CD4-positive, CD25-positive, alpha-beta regulatory T cell (primary cell): ENCODE results near the gene NCLN. TPM values are rescaled to one million over a fixed set of nuclear protein-coding genes. Genes with fewer than 3 reads are reported as not detected.
A peak's percentile ranks its signal among the peaks of the same experiment; 100 is the strongest.
"Not testable (repeated sequence)": the region's sequence is repeated elsewhere in the genome, so short reads cannot be mapped to it uniquely, and the experiment has no call there.

Source experiments
- ATAC-seq, 2 donors: fragments of 150-1000 bp; cut with Tn5 transposase; one replicate each; pipeline ENCODE4 v1.10.0; 2021; ENCODE audit warnings: low read depth in 2 of 2, moderate number of reproducible peaks in 2 of 2, moderate library complexity in 1 of 2
- DNase-seq, 3 donors: peaks; one replicate each; pipeline versions ENCODE4 v3.0.0 to v3.0.0-alpha.2; 2012 to 2022; ENCODE audit warnings: mixed read lengths in 1 of 3
- H3K27ac ChIP-seq: one replicate; pipeline ENCODE4 v1.7.0; 2013; ENCODE audit warnings: mild to moderate bottlenecking, low read length; ENCODE audit not compliant: insufficient read depth, poor library complexity, severe bottlenecking
- H3K27me3 ChIP-seq: one replicate; pipeline ENCODE4 v1.7.0; 2013; ENCODE audit warnings: low read length; ENCODE audit not compliant: control insufficient read depth, insufficient read depth
- H3K36me3 ChIP-seq: one replicate; pipeline ENCODE4 v1.7.0; 2013; ENCODE audit warnings: mild to moderate bottlenecking, low read length, moderate library complexity; ENCODE audit not compliant: control insufficient read depth, insufficient read depth
- H3K4me1 ChIP-seq: 2 replicates; pipeline ENCODE4 v1.7.0; 2013; ENCODE audit warnings: mild to moderate bottlenecking, low read length; ENCODE audit not compliant: insufficient read depth, control insufficient read depth, poor library complexity, severe bottlenecking
- H3K4me3 ChIP-seq: one replicate; pipeline ENCODE4 v1.7.0; 2013; ENCODE audit warnings: low read depth, mild to moderate bottlenecking, low read length, moderate library complexity
- H3K9me3 ChIP-seq, 2 experiments: 1 replicate in 1 of 2; 2 replicates in 1 of 2; pipeline ENCODE4 v1.7.0; 2013; ENCODE audit warnings: low read length in 2 of 2, mild to moderate bottlenecking in 1 of 2, moderate library complexity in 1 of 2; ENCODE audit not compliant: control insufficient read depth in 2 of 2
- H3K27ac Mint-ChIP-seq, 3 donors: one replicate each; pipeline ENCODE4 v1.8.0; 2020 to 2022; ENCODE audit warnings: mild to moderate bottlenecking in 3 of 3, mixed read lengths in 3 of 3, moderate library complexity in 2 of 3
- H3K27me3 Mint-ChIP-seq: one replicate; pipeline ENCODE4 v1.8.0; 2022; ENCODE audit warnings: mild to moderate bottlenecking, mixed read lengths
- H3K36me3 Mint-ChIP-seq: one replicate; pipeline ENCODE4 v1.8.0; 2020; ENCODE audit warnings: mixed read lengths
- H3K4me1 Mint-ChIP-seq, 4 donors: one replicate each; pipeline ENCODE4 v1.8.0; 2020 to 2022; ENCODE audit warnings: mixed read lengths in 4 of 4, mild to moderate bottlenecking in 1 of 4
- H3K4me3 Mint-ChIP-seq, 4 donors: one replicate each; pipeline ENCODE4 v1.8.0; 2020 to 2022; ENCODE audit warnings: mild to moderate bottlenecking in 4 of 4, mixed read lengths in 4 of 4, moderate library complexity in 3 of 4
- H3K9me3 Mint-ChIP-seq, 7 donors: one replicate each; pipeline ENCODE4 v1.8.0; 2020 to 2022; ENCODE audit warnings: mixed read lengths in 7 of 7, mild to moderate bottlenecking in 3 of 7, moderate library complexity in 2 of 7
- polyA plus RNA-seq, 4 donors: library from polyadenylated mRNA; unstranded; fragments of 300-500 nt; fragmentation: Illumina TruSeq; gene quantifications; one replicate each; pipeline ENCODE4 v1.2.3, GENCODE V29; 2021
- total RNA-seq: library from RNA; stranded (reverse); gene quantifications from one replicate; pipeline ENCODE4 v1.2.3, GENCODE V29; 2022

The NCLN gene
- total and polyA plus RNA-seq, 5 donors from 2014 or later, result 13.3 to 48.0 (median 25.0) TPM

- DNase-seq (no peak), ATAC-seq (no peak)
- H3K4me1 Mint-ChIP-seq, result peaks cover 0 to 8% (median 4%) of the 10 kb centered on the region in 4 donors
- peaks cover 2% of the 10 kb centered on the region for H3K36me3 ChIP-seq
- H3K4me1 ChIP-seq, result peaks cover 20% of the 10 kb centered on the region
- H3K27me3 ChIP-seq, result no peaks in the 10 kb centered on the region
- no peaks in the 10 kb centered on the region for H3K36me3 Mint-ChIP-seq
- no peak overlapping the region for H3K4me3 ChIP-seq
- no peak overlapping the region for H3K27ac ChIP-seq
- H3K9me3 ChIP-seq, result no peaks in the 10 kb centered on the region
- H3K27ac Mint-ChIP-seq, result no peak overlapping the region
- H3K27me3 Mint-ChIP-seq, result no peaks in the 10 kb centered on the region
- no peaks in the 10 kb centered on the region for H3K9me3 Mint-ChIP-seq
- H3K4me3 Mint-ChIP-seq, result no peak overlapping the region
Measured at GRCh38 chr19:3151563-3152418, 33.9 kb upstream of the NCLN start.

DNA sequence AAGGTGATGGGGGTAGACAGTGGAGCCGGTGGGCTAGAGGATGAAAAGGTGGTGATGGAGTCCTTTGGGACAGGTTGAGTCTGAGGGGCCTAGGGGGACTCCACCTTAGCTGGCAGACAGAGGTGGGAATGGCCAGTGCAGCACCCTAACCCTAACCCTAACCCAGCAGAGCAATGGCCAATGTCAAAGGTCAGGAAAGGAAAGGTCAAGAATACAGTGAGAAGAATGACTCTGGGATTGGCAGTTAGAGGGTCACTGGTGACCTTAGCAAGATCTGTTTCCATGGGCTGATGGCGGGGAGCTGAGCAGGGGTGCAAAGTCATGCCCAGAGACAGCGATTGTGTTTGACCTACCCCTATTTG is 33.3 kb upstream of the NCLN start:
- ATAC-seq (no peak), DNase-seq (no peak)
- Histone ChIP-seq H3K9me3 (no peaks in the 10 kb centered on the region), H3K4me3 (no peak overlapping the region), H3K36me3 (peaks cover 2% of the 10 kb centered on the region), H3K4me1 (peaks cover 20% of the 10 kb centered on the region), H3K27ac (no peak overlapping the region), H3K27me3 (no peaks in the 10 kb centered on the region)
- Mint-ChIP-seq H3K4me3 (no peak overlapping the region), H3K36me3 (no peaks in the 10 kb centered on the region), H3K9me3 (no peaks in the 10 kb centered on the region), H3K27ac (no peak overlapping the region), H3K4me1 (peaks cover 0 to 11% (median 9%) of the 10 kb centered on the region in 4 donors), H3K27me3 (no peaks in the 10 kb centered on the region)

DNA sequence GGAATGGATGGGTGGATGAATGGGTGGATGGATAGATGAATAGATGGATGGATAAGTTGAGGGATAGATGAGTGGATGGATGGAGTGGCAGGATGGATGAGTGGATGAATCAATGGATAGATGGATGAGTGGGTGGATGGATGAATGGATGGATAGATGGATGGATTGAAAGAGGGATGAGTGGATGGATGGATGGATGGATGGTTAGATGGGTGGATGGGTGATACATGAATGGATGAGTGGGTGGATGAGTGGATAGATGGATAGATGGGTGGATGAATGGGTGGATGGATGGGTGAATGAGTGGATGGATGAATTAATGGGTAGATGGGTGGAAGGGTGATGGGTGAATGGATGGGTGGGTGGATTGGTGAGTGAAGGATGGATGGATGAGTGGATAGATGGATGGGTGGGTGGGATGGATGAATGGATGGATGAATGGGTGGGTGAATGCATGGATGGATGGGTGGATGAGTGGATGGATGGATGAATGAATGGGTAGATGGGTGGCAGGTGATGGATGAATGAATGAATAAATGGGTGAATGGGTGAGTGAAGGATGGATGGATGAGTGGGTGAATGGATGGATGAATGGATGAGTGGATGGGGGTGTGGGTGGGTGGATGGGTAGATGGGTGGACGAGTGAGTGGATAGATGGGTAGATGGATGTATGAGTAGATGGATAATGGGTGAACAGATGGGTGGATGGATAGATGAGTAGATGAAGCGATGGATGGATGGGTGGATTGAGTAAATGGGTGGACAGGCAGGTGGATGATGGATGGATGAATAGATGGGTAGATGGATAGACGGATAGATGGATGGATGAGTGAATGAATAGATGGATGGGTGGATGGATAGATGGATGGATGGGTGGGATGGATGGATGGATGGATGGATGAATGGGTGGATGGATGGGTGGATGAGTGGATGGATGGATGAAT is 32.2 kb upstream of the NCLN start:
- Histone ChIP-seq H3K36me3 (peaks cover 5% of the 10 kb centered on the region), H3K27me3 (no peaks in the 10 kb centered on the region), H3K27ac (no peak overlapping the region), H3K4me1 (peaks cover 20% of the 10 kb centered on the region), H3K9me3 (no peaks in the 10 kb centered on the region), H3K4me3 (no peak overlapping the region)
- H3K36me3 Mint-ChIP-seq, result no peaks in the 10 kb centered on the region
- DNase-seq (no peak), ATAC-seq (no peak)
- no peaks in the 10 kb centered on the region for H3K27me3 Mint-ChIP-seq
- H3K9me3 Mint-ChIP-seq, result peaks cover 0 to under 1% (median 0%) of the 10 kb centered on the region in 7 donors
- no peak overlapping the region for H3K4me3 Mint-ChIP-seq
- H3K4me1 Mint-ChIP-seq, result peaks cover 0 to 13% (median 9%) of the 10 kb centered on the region in 4 donors
- no peak overlapping the region for H3K27ac Mint-ChIP-seq

- not testable (repeated sequence) for H3K36me3 ChIP-seq, H3K27me3 Mint-ChIP-seq, ATAC-seq, H3K27me3 ChIP-seq, H3K36me3 Mint-ChIP-seq, DNase-seq, H3K9me3 ChIP-seq, H3K9me3 Mint-ChIP-seq
- H3K27ac ChIP-seq, result peak overlapping the region; percentile 69
- Mint-ChIP-seq H3K27ac (peak overlapping the region in 1 of 3 donors; percentile 84), H3K4me1 (peaks cover 0 to 13% (median 9%) of the 10 kb centered on the region in 4 donors), H3K4me3 (peak overlapping the region in 2 of 4 donors; percentile 73 to 78)
- H3K4me3 ChIP-seq, result peak overlapping the region; percentile 64
- peaks cover 20% of the 10 kb centered on the region for H3K4me1 ChIP-seq
Measured at GRCh38 chr19:3154447-3154846, 31.3 kb upstream of the NCLN start.

- Histone ChIP-seq H3K4me1 (peaks cover 20% of the 10 kb centered on the region), H3K4me3 (peak overlapping the region; percentile 64), H3K27me3 (no peaks in the 10 kb centered on the region), H3K9me3 (no peaks in the 10 kb centered on the region), H3K27ac (peak overlapping the region; percentile 69), H3K36me3 (peaks cover 3% of the 10 kb centered on the region)
- DNase-seq, result peak; percentile 55 to 91 (median 64)
- peak overlapping the region in 2 of 3 donors; percentile 60 to 84 for H3K27ac Mint-ChIP-seq
- H3K4me1 Mint-ChIP-seq, result peaks cover 0 to 13% (median 9%) of the 10 kb centered on the region in 4 donors
- H3K4me3 Mint-ChIP-seq, result peak overlapping the region; percentile 45 to 78 (median 70)
- no peaks in the 10 kb centered on the region for H3K27me3 Mint-ChIP-seq
- H3K9me3 Mint-ChIP-seq, result peaks cover 0 to 3% (median 0%) of the 10 kb centered on the region in 7 donors
- peaks cover 1% of the 10 kb centered on the region for H3K36me3 Mint-ChIP-seq
- ATAC-seq, result peak; percentile 84 to 87
Measured at GRCh38 chr19:3154957-3155736, 30.6 kb upstream of the NCLN start.

GRCh38 chr19:3157096-3157845 is 28.5 kb upstream of the NCLN start:
- Mint-ChIP-seq H3K9me3 (peaks cover 0 to 3% (median 0%) of the 10 kb centered on the region in 7 donors), H3K4me1 (peaks cover 0 to 14% (median 12%) of the 10 kb centered on the region in 4 donors), H3K27ac (peak overlapping the region in 1 of 3 donors; percentile 62), H3K27me3 (no peaks in the 10 kb centered on the region), H3K4me3 (peak overlapping the region in 1 of 4 donors; percentile 58), H3K36me3 (peaks cover 7% of the 10 kb centered on the region)
- H3K9me3 ChIP-seq, result no peaks in the 10 kb centered on the region
- no peak for DNase-seq
- H3K36me3 ChIP-seq, result peaks cover 3% of the 10 kb centered on the region
- H3K27me3 ChIP-seq, result no peaks in the 10 kb centered on the region
- no peak overlapping the region for H3K4me3 ChIP-seq
- ATAC-seq, result no peak
- H3K27ac ChIP-seq, result no peak overlapping the region
- H3K4me1 ChIP-seq, result peaks cover 20% of the 10 kb centered on the region
